Subcutaneous adipose tissue (tissue), 4 donors: ENCODE results near the gene ZNF516. TPM values are rescaled to one million over a fixed set of nuclear protein-coding genes. Genes with fewer than 3 reads are reported as not detected.

Experiments used
- total RNA-seq, 4 donors: library from RNA; depleted of rRNA; stranded (reverse); fragments of >200 nt; gene quantifications; one replicate each; pipeline ENCODE4 v1.1.0, GENCODE V29; 2016
- TF ChIP-seq, protein P1 (sequence below): fragments of 450-650 bp; IDR thresholded peaks from one replicate; pipeline ENCODE4 v1.5.1; 2016; ENCODE audit warnings: low read depth, mild to moderate bottlenecking, control low read depth, antibody characterized with exemption, moderate library complexity

Gene ZNF516
- total RNA-seq, 4 donors from 2014 or later: 15.4 to 22.3 (median 17.5) TPM

DNA sequence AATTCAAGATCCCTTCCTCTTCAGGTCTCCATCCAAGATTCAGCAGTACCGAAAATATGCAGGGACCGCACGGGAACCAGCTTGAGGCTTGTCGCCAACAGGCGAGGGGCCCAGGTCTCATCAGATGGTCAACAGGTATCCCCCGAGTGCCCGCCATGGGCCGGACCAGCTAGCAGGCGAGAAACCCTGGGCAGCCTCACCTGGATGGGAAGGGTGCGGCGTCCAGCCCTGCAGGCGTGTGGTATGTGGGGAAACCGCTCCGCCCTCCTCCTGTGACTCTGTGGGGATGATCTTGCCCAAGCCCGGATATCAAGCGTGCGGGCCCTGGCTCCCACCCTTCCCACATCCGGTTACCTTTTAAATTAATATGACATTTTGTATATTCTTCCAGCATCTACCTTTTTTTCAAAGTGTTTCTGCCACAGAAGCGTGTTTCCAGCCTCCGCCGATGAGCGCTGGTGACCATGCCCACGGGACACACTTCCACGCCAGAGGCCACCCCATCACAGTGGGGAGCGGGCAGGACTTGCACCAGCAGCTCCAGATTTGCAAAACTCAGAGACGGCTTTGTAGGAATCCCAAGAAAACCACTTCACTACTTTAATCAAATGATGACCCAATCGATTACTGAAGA, 33.2 kb downstream of the ZNF516 start:
- TF ChIP-seq, protein P1, sequence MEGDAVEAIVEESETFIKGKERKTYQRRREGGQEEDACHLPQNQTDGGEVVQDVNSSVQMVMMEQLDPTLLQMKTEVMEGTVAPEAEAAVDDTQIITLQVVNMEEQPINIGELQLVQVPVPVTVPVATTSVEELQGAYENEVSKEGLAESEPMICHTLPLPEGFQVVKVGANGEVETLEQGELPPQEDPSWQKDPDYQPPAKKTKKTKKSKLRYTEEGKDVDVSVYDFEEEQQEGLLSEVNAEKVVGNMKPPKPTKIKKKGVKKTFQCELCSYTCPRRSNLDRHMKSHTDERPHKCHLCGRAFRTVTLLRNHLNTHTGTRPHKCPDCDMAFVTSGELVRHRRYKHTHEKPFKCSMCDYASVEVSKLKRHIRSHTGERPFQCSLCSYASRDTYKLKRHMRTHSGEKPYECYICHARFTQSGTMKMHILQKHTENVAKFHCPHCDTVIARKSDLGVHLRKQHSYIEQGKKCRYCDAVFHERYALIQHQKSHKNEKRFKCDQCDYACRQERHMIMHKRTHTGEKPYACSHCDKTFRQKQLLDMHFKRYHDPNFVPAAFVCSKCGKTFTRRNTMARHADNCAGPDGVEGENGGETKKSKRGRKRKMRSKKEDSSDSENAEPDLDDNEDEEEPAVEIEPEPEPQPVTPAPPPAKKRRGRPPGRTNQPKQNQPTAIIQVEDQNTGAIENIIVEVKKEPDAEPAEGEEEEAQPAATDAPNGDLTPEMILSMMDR: no peak

DNA sequence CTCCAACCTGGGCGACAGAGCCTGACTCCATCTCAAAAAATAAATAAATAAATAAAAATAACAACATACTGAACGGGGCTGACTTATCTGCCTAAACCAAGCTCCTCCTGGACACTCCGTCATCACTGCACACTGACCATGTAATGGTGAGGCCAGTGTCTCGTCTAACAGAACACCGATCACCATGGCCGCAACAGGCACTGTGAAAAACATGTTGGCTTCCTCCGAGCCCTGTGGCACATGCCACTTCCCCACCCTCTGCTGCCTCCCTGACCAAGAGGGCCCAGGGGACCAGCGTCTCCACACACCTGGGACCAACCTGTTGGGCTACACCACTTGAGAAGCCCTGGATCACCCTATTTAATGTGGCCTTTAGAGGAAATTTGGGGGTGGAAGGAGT, 33.9 kb downstream of the ZNF516 start:
- TF ChIP-seq, protein P1: no peak

DNA sequence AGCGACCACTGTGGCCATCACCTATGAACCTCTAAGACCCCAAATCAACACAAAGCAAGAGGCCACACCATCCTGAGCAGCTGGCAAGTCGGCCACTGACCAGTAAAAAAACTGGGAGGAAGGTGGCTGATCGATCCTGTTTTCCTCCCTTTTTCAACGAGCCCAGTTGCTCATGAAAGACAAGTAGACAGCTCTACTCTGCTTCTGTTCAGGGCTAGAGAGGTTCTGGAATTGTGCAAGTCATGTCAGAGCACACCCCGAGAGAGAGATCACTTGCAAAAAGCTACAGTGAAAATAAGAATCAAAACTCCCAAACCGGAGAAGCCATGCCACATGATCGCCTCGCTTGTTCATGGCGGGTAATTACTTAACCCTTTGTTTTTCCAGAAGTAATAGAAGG, 34.6 kb downstream of the ZNF516 start:
- TF ChIP-seq, protein P1: no peak

DNA sequence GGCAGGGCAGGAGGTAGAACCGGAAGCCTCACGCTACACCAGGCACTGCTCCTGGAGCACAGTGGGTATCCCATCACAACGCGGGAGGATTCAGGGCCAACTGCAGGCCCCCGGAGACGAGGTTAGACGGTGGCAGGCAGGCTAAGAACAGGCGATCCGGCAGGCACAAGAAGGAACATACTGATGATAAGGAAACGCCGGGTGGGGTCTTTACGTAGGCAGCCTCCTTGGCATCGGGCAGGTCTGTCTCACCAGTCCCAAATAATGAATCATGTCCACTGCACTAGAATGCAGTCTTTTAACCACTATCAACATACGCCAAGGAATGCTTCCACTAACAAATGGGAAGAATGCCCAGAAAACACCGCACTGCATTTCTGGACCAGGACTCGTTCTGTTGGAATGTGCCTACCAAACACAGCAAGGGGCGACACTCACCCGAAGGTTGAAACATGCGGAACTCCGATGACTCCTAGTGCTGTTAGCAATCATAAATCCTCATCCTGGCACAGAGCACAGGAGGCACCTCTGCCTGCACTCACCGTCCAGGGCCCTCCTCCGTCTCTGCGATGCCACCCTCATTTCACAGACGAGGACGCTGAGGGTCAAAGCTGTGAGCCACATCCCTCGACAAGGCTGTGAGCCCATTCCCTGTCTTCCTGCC, 35.2 kb downstream of the ZNF516 start:
- TF ChIP-seq, protein P1: no peak

DNA sequence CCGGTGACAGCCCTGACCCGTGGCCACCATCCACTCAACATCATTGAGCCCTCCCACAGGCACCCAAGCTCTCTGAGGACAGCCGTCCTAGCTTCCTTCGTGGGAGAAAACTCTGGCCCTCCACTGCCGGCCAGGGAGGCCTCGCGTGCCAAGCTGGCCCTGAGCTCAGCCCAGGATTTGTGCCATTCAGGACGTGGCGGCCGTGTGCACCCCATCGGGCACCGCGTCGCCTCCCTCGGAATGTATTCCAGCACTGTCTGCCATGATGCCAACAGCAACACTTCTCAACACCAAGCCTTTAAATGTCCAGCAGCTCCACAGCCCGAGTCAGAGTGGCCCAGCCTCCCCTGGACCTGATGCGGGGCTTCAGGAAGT, 35.7 kb downstream of the ZNF516 start:
- TF ChIP-seq, protein P1: no peak

DNA sequence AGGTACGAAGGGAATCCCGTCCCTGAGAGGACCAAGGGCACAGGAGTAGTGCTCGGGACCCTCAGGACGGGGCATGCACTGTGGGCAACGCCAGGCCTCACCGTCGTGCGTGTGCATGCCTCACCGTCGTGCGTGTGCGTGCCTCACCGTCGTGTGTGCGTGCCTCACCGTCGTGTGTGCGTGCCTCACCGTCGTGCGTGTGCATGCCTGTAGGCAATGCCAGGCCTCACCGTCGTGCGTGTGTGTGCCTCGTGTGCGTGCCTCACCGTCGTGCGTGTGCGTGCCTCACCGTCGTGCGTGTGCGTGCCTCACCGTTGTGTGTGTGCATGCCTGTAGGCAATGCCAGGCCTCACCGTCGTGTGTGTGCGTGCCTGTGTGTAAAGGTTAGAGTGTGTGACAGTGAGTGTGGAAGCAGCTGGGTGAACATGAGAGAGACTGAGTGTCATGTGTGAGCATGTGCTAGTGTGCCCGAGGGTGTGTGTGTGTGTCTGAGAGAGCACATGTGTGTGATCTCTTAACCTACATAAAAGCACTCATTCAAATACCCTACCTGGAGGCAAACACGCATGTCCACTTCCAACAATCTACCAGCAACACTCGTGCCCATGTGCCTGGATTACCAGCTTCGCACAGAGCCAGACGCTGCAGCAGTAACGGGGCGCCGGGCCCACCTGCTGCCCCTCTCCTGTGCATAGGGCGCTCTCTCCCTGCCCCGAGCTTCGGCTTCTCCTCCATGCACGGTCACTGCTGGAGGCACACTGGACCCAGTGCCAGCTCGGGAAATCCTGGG, 36.3 kb downstream of the ZNF516 start:
- TF ChIP-seq, protein P1: no peak

DNA sequence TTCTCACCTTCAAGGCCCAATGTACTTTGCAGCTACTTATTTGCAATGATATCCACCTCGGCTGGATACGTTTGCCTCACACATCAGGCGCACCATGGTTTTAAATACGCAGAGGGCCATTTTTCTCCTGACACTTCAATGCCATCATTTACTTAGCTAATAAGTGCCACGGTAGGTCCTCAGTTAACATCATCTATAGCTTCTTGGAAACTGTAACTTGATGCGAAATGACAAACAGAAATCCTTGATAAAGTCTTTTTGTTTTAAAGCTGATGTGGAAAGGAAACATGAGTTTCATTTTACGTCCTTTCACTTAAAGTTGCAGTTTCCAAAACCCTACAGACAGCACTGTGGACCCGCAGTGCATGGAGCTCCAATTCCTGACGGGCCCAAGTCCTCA, 37.1 kb downstream of the ZNF516 start:
- TF ChIP-seq, protein P1: no peak
